Gastroesophageal sphincter (tissue), 4 donors: Measurements from ENCODE around the gene TTYH1. TPM values are rescaled to one million over a fixed set of nuclear protein-coding genes. Genes with fewer than 3 reads are reported as not detected.

Experiments
- ATAC-seq: fragments of 150-250 bp; one replicate; pipeline ENCODE4 v1.9.1; 2016; ENCODE audit warnings: mild to moderate bottlenecking, moderate library complexity
- H3K27ac ChIP-seq, 4 donors: fragments of 200-600 bp; sonication (generic) in 3 of 4; 1 replicate in 3 of 4; 2 replicates in 1 of 4; pipeline ENCODE4 v1.5.1; 2016 to 2019
- H3K27me3 ChIP-seq: fragments of 200-600 bp; sonication (generic); one replicate; pipeline ENCODE4 v1.5.1; 2019
- H3K36me3 ChIP-seq, 2 donors: fragments of 200-600 bp; sonication (generic); one replicate each; pipeline ENCODE4 v1.5.1; 2019; ENCODE audit warnings: control low read depth in 1 of 2
- H3K4me1 ChIP-seq, 3 donors: fragments of 200-600 bp; sonication (generic); 1 replicate in 2 of 3; 2 replicates in 1 of 3; pipeline ENCODE4 v1.5.1; 2016 to 2019; ENCODE audit warnings: control low read depth in 2 of 3
- H3K4me3 ChIP-seq, 2 donors: fragments of 200-600 bp; sonication (generic); one replicate each; pipeline ENCODE4 v1.5.1; 2019; ENCODE audit warnings: mild to moderate bottlenecking in 1 of 2, moderate library complexity in 1 of 2
- H3K9me3 ChIP-seq, 3 donors: fragments of 200-600 bp; sonication (generic); one replicate each; pipeline ENCODE4 v1.5.1; 2017 to 2019; ENCODE audit warnings: control low read depth in 2 of 3
- EP300 ChIP-seq: sonication (generic); formaldehyde crosslinking; IDR thresholded peaks from one replicate; pipeline ENCODE4 v1.6.1; 2017; ENCODE audit warnings: antibody characterized with exemption, mild to moderate bottlenecking
- POLR2A ChIP-seq, 2 donors: fragments of 450-650 bp; IDR thresholded peaks; one replicate each; pipeline ENCODE4 v1.6.1; 2017; ENCODE audit warnings: antibody characterized with exemption in 2 of 2, mild to moderate bottlenecking in 2 of 2, moderate library complexity in 1 of 2
- POLR2AphosphoS5 ChIP-seq: sonication (generic); formaldehyde crosslinking; IDR thresholded peaks from one replicate; pipeline ENCODE4 v1.6.1; 2017; ENCODE audit warnings: antibody characterized with exemption
- WGBS, 2 donors: methylation state at CpG; one replicate each; pipeline ENCODE4 v1.1.5; 2018; ENCODE audit warnings: low coverage in 1 of 2; 5-methylcytosine and 5-hydroxymethylcytosine counted together
- total RNA-seq, 4 donors: library from RNA; depleted of rRNA; stranded (reverse); fragments of >200 nt; gene quantifications; one replicate each; pipeline ENCODE4 v1.1.0, GENCODE V29; 2016
- TF ChIP-seq, protein P1 (sequence below), 4 experiments: fragments of 200-600 bp in 2 of 4; fragments of 450-650 bp in 2 of 4; sonication (generic) in 1 of 4; IDR thresholded peaks; one replicate each; pipeline ENCODE4 v1.5.1; 2017 to 2019; ENCODE audit warnings: antibody characterized with exemption in 4 of 4, mild to moderate bottlenecking in 2 of 4, moderate library complexity in 2 of 4

TTYH1 gene
- total RNA-seq, 4 donors from 2014 or later: 1.2 to 19.8 (median 5.5) TPM

DNA sequence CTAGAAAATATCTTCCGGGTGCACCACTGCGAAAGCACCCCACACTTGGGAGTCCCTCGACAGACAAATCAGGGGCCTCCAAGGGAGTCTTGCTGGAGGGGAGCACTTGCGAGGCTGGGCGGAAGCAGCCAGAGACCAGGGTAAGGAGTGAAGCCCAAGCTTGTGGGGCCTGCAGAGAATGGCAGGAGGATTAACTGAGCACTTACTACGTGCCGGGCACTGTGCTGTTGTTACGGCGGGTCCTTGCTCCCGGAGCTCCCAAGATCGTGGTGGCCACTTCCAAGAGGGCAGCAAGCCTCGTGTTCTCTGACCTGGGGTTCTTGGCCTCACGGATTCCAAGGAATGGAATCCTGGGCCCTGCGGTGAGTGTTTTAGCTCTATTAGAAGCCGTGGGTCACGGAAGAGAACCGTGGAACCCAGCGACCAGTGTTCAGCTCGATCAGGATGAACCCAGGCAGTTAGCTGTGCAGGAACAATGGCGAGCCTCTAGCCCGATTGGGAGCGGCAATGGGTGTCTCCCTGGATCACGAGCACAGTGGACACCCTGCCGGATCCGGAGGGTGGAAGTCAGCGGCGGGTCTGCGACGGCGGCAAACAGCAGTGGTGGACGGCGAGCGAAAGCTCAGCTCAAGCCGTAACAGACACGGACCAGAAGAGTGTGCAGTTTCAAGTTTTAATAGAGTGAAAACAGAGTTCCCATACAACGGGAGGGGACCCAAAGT, 9.6 kb downstream of the TTYH1 start:
- ATAC-seq: no peak
- WGBS, 2 donors: 65 to 85% methylated on average over 4 to 10 of the region's 36 CpGs
- peaks cover 0 to 16% (median 0%) of the 10 kb centered on the region in 3 donors for H3K4me1 ChIP-seq
- no peak for TF ChIP-seq POLR2AphosphoS5
- TF ChIP-seq POLR2A (IDR thresholded peaks at IDR 0.05): no peak
- TF ChIP-seq, protein P1, sequence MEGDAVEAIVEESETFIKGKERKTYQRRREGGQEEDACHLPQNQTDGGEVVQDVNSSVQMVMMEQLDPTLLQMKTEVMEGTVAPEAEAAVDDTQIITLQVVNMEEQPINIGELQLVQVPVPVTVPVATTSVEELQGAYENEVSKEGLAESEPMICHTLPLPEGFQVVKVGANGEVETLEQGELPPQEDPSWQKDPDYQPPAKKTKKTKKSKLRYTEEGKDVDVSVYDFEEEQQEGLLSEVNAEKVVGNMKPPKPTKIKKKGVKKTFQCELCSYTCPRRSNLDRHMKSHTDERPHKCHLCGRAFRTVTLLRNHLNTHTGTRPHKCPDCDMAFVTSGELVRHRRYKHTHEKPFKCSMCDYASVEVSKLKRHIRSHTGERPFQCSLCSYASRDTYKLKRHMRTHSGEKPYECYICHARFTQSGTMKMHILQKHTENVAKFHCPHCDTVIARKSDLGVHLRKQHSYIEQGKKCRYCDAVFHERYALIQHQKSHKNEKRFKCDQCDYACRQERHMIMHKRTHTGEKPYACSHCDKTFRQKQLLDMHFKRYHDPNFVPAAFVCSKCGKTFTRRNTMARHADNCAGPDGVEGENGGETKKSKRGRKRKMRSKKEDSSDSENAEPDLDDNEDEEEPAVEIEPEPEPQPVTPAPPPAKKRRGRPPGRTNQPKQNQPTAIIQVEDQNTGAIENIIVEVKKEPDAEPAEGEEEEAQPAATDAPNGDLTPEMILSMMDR (IDR thresholded peaks at IDR 0.05): no peak
- TF ChIP-seq EP300: no peak
- no peak overlapping the region for H3K27ac ChIP-seq
- no peak overlapping the region for H3K4me3 ChIP-seq
- H3K27me3 ChIP-seq: peaks cover 95% of the 10 kb centered on the region
- no peaks in the 10 kb centered on the region for H3K36me3 ChIP-seq
- H3K9me3 ChIP-seq: no peaks in the 10 kb centered on the region

DNA sequence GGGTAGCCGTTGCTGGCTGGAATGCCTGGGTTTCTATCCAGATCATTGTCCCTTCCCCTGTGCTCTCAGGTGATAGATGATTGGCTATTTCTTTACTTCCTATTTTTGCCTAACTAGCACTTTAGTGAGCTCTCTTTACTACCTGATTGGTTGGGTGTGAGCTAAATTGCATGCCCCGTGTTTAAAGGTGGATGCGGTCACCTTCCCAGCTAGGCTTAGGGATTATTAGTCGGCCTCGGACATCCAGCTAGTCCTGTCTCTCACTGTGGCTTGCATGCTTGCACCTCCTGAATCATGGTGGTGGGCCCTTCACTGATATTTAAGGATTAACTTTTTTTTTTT, 10.1 kb downstream of the TTYH1 start:
- peaks cover 95% of the 10 kb centered on the region for H3K27me3 ChIP-seq
- no peaks in the 10 kb centered on the region for H3K9me3 ChIP-seq
- H3K27ac ChIP-seq: no peak overlapping the region
- H3K4me3 ChIP-seq: no peak overlapping the region
- no peak for ATAC-seq
- peaks cover 0 to 17% (median 2%) of the 10 kb centered on the region in 3 donors for H3K4me1 ChIP-seq
- TF ChIP-seq EP300 (no peak), POLR2A (IDR thresholded peaks at IDR 0.05) (no peak), POLR2AphosphoS5 (no peak)
- TF ChIP-seq, protein P1 (IDR thresholded peaks at IDR 0.05): no peak
- H3K36me3 ChIP-seq: no peaks in the 10 kb centered on the region
- WGBS, 2 donors: 29 to 53% methylated on average over 1 to 3 of the region's 5 CpGs

DNA sequence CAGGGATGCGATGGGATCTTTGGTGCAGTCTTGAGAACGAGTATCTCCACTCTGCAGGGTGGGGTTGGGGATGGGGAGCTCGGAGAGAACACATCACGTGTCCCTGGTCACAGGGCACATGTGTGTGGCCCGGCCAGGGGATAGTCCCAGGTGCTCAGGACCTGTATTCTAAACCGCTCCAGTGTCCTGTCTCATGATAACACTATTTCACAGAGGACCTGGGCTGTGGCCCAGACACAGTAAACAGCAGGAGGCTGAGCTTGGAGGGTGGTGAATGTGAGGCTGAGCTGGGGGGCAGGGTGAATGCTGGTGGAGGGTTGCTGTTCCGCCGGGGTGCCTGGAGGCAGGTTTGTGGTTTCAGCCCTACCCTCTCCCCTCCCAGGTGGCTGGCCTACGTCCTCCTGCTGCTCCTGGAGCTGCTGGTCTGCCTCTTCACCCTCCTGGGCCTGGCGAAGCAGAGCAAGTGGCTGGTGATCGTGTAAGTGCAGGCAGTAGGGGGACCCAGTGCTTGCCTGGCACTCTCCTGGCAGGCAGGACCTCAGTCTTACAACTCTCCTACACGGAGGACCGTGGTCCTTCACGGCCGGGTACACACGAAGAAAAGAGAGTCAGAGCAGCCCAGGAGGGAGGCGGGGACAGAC, 11.1 kb downstream of the TTYH1 start:
- no peaks in the 10 kb centered on the region for H3K9me3 ChIP-seq
- peaks cover 0 to 19% (median 11%) of the 10 kb centered on the region in 3 donors for H3K4me1 ChIP-seq
- no peaks in the 10 kb centered on the region for H3K36me3 ChIP-seq
- ATAC-seq: no peak
- WGBS, 2 donors: no CpG with 5 or more reads among the region's 17 CpGs
- no peak overlapping the region for H3K27ac ChIP-seq
- H3K4me3 ChIP-seq: no peak overlapping the region
- TF ChIP-seq POLR2AphosphoS5 (no peak), POLR2A (IDR thresholded peaks at IDR 0.05) (no peak), EP300 (no peak)
- TF ChIP-seq, protein P1 (IDR thresholded peaks at IDR 0.05): no peak
- H3K27me3 ChIP-seq: peaks cover 95% of the 10 kb centered on the region

- Histone ChIP-seq H3K4me1 (peaks cover 0 to 27% (median 11%) of the 10 kb centered on the region in 3 donors), H3K4me3 (no peak overlapping the region), H3K27me3 (peaks cover 94% of the 10 kb centered on the region), H3K9me3 (no peaks in the 10 kb centered on the region), H3K36me3 (no peaks in the 10 kb centered on the region), H3K27ac (no peak overlapping the region)
- ATAC-seq: no peak
- 82 to 83% methylated on average over 9 to 10 of the region's 11 CpGs for WGBS, 2 donors
- TF ChIP-seq, protein P1 (IDR thresholded peaks at IDR 0.05): no peak
- no peak for TF ChIP-seq EP300
- no peak for TF ChIP-seq POLR2AphosphoS5
These were observed 12.3 kb downstream of the TTYH1 start for GRCh38 chr19:54427586-54427985.
